HG03469 (cell line): Measurements from ENCODE around the gene MINDY4.

ENCODE experiments used
- ATAC-seq: cut with Tn5 transposase; IDR thresholded peaks from one replicate; pipeline ENCODE4 v1.9.1; 2021; ENCODE audit warnings: mild to moderate bottlenecking, moderate library complexity, moderate number of reproducible peaks; ENCODE audit not compliant: unreplicated experiment

The MINDY4 gene

DNA sequence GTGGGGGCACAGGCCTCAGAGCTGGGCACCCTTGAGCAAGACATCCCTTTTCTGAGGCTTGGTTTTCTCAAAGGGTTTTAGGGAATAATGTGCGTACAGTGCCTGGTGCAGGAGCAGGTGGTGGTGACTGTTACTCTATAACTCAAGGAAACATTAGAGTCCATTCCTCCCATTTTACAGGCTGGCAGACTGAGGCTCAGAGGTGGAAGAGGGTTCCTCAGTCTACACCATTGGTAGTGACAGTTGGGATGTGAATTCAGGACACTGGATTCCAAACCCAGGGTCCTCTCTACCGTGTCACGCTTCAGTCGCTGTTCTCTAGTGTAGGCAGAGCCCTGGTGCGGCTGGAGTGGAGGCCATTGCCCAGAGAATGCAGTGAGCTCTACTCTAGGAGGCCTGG, 100.4 kb downstream of the MINDY4 start:
- no peak for ATAC-seq

DNA sequence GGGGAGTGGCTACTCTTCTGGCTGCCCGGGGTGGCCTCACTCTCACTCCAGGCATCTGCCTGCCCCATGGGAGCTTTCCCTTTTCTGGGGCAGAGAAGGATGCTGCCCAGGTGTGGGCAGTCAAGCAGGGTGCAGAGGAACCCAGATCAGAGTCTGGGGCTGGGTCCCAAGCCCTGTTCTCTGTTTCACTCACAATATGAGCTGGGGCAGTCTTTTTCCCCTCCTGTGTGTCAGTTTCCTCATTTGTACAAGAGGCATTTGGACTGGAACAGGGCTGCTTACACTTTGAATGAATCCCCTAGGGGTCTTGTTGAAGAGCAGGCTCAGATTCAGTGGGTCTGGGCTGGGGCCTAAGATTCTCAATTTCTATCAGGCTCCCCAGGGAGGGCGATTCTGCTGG, 102.0 kb downstream of the MINDY4 start:
- no peak for ATAC-seq

DNA sequence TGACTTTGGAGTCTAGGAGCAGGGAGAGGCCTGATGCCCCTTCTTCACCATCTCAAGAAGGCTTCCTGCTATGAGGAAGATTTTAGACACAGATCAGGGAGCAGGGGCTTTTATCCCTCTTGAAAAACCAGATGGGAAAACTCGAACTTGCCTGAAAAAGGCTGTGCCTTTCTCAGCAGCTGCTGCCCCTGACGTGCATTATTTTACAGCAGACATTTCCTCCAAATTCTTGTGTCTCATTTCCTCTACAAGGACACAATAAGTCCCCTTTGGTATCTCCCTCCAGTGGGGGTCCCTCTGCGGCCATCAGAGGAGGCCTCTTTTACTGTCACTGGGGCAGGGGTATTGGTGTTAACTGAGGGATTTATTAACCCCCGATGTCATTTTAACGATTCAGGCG, 102.4 kb downstream of the MINDY4 start:
- no peak for ATAC-seq

DNA sequence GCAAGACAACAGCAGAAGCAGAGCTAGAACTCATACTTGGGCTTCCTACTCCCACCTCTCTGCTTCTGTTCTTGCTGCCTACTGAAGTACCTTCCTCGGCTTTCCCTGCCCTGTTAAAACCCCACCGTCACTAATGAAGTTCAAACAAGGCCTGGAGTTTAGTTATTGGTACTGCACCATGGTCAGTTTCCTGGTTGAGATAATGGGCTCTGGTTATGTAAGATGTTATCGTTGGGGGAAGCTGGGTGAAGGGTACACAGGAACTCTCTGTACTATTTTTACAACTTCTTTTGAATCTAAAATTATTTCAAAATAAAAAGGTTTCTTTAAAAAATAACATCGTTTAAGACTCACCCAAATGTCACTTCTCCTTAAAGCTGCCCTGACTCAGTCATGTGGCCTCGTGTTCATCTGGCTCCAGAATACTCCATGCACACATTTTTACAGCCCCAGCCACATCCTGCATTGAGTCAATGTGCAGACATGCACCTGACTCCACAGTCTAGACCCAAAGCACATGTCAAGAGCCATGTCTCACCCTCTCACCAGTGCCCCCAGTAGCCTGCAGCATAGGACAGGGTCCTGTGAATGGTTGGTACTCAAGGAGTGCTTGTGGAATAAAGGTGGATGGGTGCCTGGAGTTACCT, 103.6 kb downstream of the MINDY4 start:
- ATAC-seq, result no peak

DNA sequence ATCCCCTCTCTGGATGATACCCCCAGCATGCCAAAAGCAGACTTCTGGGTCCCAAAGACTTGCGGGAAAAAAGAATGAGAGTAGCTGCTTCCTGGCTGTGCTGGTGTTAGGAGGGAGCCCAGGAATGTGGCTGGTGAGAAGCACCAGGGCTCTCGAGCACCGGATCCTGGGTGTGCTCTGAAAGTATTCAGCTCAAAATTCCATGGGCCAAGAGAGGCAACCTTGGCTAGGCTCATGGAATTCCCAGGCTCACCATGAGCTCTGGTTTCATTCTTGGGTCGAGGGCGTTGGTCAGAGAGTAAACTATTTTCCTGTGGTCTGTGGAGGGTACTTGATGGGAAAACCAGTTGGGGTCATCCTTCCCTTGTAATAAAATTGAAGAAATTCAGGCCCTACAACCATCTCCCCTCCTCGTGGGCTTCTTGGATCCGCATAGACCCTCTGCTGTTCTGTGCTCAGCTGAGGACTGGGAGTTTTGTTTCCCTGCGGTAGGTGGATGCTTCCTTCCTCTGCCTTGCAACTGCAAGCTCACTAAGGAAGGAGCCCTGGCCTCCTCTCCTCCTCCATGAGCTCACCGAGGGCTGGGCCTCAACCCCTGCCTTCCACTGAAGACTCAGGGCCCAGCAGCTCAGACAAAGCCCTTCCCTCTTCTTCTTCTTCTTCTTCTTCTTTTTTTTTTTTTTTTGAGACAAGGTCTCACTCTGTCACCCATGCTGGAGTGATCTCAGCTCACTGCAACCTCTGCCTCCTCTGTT, 106.0 kb downstream of the MINDY4 start:
- ATAC-seq, result no peak

DNA sequence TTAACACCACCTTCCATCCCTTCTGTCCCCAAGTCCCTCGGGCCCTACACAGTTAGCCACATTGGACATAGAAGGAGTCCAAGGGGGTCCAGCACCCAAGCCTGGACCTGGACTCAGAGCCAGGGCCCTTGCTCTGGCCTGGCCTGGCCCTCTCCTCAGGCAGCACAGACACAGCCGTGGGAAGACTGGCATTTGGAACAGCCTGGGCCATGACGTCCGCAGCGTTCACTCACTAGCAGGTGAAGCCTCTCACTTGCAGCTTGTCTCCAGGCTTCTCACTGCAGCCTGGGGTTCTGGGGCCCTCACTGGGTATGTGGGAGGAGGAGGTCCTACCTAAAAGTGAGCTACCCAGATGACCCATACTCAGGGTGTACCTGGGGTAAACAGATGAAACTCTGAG, 106.8 kb downstream of the MINDY4 start:
- ATAC-seq, result no peak

DNA sequence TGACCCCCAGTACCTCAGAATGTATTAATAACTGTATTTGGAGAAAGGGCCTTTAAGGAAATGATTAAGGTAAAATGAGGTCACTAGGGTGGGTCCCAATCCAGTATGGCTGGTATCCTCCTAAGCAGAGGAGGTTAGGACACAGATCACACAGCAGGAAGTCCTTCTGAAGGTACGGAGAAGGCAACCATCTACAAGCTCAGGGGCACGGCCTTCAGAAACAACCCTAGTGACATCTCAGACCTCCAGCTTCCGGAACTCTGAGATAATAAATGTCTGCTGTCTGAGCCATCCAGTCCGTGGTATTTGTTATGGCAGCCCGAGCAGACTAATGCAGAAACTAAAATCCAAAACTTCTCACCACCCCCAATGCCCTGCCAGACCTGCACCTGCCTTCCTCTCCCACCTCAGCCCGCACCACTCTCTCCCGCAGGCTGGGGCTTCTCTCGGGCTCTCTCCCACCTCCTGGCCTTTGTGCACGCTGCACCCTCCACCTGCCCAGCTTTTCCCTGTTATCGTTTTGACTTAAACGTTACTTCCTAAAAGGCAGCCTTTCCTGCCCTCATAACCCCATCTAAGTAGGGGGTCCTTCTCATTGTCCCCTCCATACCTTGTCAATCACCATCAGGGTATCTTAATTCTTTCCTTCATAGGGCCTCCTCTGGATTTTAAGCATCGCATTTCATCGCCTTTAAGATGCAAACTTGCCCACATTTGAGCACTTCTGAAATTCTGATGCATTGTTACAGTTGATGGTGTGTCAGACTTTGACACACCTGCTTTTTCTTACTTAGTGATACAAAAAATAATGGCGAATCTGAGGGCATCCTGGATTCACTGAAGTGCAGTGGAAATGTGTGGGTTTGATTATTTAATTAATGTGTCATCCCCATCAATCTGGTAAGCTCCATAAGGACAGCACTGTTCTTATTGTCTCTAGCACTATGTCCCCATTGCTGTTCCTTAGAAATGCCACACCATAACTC, 108.2 kb downstream of the MINDY4 start:
- ATAC-seq, result no peak

DNA sequence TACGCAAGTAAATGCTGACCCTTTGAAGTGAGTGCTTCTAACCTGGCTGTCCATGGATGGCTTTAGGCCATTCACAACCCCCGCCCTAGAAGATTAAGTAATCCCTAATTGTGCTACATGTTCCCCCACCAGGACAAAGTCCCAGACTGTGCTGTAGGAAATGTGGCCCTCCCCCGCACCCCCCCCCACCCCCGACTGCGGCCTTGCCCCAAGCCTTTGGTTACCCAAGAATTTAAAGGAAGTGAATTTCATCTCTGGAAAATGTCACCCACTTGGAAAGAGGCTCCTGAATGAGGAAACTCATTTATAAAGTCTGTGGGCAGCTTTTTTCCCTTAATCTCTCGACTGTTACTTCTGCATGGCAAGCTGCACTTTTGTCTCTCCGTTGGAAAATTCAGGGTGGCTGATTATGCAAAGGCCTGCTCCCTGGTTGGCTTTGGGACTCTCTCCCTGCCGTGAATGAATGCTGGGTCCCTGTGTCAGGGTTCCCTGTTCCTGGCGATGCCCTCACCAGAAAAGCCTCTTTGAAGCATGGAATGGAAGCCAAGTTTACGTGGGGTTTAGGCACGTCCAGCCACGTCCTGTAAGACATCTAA, 109.0 kb downstream of the MINDY4 start:
- ATAC-seq, result no peak

DNA sequence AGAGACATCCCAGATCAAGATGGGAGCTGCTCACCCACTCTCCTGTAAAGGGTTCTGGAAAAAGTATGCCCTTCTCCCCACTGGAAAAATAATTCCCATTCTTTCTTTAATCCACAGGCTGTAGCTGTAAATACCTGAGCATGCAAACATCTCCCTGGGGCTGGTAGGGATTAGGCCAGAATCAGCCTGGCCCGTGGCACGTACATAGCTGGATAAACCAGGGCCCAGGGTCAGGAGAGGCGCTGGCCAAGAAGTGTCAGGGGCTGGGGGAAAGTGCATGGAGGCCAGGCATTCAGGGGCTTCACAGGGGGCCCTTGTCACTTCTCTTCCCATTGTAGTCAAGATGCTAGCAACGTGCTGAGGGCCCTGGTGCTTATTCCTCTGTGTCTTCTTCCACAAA, 109.7 kb downstream of the MINDY4 start:
- no peak for ATAC-seq

DNA sequence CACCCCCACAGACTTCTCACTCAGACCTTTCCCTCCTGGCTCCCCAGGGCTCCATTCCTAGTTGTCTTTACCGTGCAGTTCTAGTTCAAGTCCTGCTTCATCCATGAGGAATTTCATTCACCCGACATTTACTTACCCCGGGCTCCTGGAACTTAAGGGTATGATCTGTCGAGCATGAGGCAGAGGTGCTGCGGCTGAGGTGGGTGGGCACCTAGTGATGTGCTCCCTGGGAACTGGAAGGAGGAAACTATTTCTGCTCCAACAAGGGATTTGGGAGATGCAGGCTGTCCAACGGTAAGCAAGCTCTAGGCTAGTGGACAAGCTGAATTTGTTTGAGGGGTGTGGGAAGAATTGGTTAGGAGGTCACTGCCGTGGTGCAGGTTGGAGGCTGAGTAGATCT, 110.2 kb downstream of the MINDY4 start:
- no peak for ATAC-seq

DNA sequence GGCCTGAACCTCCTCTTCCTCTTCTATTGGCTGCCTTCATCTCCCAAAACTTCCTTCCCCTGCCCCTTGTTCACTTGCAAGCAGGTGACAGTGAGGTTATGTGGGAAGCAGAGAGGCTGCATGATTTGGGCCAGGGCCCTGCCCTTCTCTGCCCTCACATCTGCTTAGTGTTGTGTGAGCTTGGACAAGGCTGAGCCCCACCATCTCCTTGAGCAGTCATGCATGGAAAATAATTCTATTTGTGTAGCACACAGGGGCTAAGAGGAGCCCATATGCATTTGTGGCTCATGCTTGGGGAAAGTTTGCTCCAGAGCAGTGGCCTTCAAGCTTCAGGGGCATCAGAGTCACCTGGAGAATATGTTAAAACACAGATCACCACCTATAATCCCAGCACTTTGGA, 113.7 kb downstream of the MINDY4 start:
- ATAC-seq, result no peak

DNA sequence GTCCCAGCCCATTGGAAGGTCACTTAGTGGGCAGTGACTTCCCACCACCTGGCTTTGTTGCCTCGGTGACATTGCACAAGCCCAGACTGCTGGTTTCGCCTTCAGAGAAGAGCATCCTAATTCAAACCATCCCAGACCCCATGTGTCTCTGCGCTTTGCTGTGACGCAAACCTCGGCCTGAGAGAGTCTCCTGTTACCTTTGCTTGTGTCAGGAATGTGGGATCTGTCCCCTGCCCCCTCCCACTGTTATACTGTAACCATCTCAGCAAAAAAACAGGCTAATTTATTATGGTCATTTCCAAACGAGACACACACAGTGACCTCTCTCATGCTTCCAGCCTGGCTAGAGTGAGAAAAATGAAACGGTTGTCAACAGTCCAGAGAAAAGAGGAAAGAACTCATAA, 115.4 kb downstream of the MINDY4 start:
- no peak for ATAC-seq

DNA sequence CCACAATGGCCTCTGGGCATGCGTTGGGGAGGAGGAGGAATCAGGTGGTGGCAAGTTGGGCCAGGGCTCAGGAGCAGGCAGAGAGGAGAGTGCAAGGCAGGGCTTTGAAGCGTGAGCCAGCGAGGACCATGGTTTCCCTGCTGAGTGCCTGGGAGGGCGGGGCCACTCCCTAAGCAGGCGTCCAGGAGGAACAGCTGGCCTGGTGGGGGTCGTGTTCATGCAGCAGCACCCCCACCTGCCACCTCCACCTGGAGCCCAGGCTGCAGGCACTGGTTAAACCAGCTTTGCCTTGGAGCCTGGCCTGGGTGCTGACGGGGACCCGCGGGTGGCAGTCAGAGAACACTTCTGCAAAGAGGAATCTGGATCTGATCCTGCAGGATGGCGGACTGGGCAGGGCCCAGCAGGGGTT, 116.3 kb downstream of the MINDY4 start:
- no peak for ATAC-seq

DNA sequence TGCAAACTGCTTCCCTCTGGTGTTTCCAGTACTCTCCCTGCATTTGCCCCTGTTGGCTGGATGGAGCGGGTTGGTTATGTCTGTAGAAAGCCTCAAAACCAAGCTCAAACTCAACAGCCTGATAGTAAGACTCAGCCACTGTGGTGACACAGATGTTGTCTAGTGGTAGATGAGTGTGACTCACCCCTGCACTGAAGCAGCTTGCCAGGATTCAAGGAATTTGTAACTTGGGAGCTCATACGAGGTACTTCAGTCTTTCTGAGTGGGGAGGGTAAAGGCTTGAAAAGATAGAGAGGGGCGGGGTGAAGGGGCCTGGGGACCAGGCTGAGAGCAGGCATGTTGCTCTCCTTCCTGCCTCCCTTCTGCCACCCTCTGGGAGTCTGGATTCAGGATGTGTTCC, 117.5 kb downstream of the MINDY4 start:
- ATAC-seq, result no peak

DNA sequence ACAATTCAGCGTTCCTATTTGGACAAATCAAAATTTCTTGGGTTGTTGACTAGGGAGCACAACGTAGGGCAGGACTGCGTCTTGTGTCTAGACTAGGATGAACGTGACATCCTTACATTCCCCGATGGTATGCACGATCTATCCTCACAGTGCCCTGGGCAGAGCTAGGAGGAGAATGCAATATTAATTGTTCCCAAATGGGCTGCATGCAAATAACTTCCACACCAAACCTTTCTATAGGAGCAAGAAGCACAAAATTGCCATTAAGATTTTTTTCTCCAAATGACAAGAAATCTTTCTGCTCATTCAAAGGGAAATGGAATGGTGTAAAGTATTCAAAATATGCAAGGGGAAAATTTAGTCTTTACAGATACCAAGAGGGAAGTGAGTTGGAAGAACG, 119.0 kb downstream of the MINDY4 start:
- ATAC-seq, result no peak

DNA sequence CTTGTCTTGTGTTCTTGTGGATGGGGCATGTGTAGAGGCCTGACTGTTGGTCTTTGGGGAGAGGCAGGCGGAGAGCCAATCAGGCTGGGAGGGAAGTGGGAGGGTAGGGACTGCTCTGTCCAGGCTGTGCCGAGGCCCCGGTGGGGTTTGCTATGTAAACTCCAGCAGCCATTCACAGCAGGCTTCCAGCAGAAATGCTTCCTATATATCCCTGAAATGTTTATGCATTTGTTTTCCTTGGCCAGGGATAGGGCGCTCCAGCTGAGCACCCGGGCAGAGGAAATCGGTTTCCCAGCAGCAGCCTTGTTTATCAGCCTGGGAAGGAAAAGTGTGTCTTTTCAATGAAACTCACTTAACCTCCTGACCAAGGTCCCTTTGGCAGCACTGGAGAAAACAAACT, 122.1 kb downstream of the MINDY4 start:
- ATAC-seq, result no peak

DNA sequence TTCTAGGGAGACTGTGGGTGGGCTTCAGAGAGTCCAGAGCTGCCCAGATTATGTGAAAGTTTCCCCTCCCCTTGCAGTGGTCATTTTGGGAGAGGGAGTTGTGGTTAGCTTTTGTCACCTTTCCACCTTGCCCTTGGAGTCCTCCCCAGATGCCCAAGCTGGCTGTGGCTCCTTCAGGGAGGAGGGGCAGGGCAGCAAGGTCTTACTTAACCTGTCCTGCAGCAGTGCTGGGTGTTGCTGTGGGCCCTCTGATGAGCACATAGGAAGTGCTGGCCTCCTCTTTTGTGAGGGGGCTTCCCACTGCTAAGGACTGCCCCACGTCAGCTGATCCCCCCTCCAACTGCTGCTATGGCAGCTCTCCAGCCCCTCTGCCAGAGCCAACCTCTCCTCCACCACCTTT, 122.8 kb downstream of the MINDY4 start:
- no peak for ATAC-seq

DNA sequence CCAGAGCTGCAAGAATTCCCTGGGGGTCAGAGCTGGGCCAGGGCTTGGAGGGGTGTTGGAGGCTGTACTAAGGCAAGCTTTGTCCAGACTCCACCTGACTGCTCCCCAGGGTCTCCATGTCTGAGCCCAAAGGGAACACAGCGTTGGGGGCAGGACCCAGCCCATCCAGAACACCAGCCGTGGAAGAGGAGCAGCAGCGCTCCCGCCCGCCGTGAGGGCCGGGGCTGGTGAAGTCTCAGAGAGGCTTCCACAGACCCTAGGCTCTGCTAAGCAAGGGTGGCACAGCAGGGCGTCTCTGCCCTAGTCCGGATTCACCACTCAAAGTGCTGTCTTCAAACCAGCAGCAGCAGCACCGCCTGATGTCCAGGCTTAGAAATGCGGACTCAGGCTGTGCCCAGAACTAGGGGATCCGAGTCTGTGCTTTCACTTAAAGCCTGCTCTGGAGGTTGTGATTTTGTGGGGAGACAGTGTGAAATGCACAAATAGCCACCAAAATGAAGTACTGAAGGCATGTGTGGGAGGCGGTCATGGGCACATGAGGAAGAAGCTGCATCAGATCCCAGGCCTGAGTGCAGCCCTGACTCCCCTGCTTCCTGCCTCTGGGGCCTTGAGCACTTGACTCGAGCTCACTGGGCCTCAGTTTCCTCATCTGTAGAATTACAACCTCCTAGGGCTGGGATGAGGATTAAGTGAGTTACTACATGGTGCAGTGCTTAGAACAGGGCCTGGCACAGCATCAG, 123.8 kb downstream of the MINDY4 start:
- no peak for ATAC-seq

DNA sequence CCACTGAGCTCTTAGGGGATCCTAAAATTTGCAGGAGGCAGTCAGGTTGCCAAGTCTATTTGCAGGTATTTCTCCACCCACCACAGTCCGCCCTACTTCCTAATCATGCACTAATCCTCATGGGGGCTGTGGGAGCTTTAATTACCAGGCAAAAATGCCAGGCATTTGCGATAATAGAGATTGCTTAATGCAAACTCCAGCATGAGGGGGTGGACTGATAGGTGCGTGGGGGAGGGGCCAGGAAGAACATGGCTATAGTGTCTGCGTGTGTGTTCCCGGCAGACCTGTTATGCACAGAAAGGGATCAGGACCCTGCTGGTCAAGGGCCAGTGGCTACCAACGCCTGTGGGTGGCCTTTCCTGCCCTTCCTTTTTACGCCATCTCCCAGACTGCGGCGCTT, 124.8 kb downstream of the MINDY4 start:
- ATAC-seq, result no peak

DNA sequence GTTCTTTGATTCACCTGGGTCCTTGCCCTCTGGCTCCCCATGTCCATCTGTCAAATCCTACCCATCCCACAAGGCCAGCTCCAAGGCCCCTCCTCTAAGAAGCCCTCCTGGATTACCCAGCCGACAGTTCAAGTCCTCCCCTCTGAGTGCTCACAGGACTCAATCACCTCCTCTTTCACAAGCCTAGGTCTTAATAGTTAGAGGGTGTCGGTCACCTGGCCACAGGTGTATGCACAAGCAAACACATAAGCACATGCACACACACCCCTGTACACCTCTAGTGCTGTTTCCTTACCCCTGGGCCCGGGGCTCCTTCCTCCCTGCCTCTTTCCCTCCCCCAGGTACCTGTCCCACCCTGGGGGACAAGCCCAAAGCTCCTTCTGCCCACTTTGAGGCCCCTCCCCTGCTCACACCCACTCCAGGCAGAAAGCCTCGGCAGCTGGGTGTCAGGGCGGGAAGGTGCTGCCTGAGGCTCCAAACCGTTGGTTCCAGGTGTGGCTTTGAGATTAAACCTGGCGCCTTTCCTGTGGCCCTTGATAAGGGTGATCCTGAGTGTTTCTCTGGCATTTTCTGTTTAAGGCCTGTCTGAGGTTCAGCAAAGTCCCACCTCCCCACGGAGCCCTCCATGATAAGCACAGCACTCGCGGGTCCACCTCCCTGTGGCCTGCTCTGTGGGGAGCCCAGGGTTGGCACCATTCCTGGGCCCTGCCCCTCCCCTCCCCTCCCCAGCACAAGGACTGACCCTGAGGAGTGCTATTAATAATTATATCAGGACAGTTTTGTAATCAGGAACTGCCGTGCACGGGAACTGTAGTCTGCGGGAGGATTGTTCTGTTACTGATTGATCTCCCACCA, 125.8 kb downstream of the MINDY4 start:
- ATAC-seq, result no peak
